ENCODE measurements around the gene FOXD2.

The FOXD2 gene

DNA sequence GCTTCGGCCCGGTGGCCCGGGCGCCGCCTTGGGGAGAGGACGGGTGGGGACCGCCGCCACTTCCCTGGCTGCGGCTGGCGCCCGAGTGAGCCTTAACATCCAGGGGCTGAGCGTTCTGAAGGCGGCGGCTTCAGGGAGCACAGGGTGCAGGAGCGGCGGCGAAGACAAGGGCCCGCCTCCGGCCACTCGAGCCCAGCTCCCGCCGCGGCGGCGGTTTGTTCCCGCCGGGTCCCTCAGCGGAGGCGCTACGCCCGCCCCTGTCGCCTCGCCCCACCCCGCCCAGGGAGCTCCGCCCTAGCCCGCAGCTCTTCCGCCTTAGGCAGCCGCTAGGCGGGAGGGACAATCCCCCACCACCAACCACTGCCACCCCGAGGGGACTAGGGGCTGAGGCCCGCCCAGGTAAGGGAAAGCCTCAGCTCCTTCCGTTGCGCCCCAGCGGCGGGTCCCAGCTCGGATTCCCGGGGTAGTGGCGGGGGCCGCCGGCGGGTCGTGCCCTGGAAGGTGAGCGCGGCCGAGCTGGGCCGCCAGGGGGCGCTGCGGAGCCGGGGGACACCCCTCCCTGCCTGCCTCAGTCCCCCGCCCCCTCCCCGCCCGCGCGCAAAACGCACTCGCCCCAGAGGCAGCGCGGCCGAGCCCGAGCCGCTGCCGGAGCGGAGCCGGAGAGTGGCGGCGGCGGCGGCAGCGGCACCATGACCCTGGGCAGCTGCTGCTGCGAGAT, at the start of gene FOXD2:
TSS of gene FOXD2 (plus strand) at position 598 of the 718 bp plus-strand sequence. CDS start at position 690, 92 bp downstream.
- DNase-seq = peak; percentile 93

- peak; percentile 62 for DNase-seq
Observed at GRCh38 chr1:47388891-47389238, 49.0 kb upstream of the FOXD2 start.

DNA sequence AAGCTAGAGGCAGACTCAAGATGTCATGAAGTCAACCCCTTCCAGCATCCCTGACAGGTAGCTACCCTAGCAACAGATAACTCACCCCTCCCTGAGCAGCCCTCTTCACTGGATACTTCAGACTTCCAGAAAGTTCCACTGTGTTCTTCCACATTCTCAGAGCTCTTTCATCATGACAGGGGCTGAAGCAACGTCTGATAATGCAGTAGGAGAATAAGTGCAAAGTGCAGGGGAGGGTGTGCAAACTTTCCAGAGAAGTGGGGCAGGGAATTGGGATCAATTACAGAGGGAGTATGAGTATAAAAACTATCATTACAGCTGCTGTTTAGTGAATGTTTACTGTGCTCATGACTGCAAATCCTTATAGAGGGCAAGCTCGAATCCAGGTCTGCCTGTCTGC, 48.1 kb upstream of the FOXD2 start:
- DNase-seq = no peak

DNA sequence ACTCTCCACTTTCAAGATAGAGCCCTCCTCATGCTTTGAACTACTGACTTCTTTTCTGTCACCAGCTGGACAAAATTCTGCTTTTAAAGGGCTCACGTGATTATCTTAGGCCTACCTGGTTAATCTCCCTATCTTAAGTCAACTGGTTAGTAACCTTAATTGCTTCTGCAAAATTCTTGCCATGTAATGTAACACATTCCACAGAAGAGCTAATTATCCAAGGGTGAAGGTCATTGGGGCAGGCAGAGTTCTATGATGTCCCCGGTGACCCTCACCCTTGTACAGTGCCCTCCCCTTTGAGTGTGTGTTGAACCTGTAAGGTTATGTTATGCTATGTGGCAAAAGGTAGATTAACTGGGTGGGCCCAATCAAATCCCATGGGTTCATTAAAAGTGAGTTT, 47.0 kb upstream of the FOXD2 start:
- no peak for DNase-seq

GRCh38 chr1:47393141-47393540, 44.7 kb upstream of the FOXD2 start:
- no peak for DNase-seq

- no peak for DNase-seq
Observed at GRCh38 chr1:47395433-47395832, 42.4 kb upstream of the FOXD2 start.

GRCh38 chr1:47396671-47397196, 41.1 kb upstream of the FOXD2 start:
- no peak for DNase-seq

DNA sequence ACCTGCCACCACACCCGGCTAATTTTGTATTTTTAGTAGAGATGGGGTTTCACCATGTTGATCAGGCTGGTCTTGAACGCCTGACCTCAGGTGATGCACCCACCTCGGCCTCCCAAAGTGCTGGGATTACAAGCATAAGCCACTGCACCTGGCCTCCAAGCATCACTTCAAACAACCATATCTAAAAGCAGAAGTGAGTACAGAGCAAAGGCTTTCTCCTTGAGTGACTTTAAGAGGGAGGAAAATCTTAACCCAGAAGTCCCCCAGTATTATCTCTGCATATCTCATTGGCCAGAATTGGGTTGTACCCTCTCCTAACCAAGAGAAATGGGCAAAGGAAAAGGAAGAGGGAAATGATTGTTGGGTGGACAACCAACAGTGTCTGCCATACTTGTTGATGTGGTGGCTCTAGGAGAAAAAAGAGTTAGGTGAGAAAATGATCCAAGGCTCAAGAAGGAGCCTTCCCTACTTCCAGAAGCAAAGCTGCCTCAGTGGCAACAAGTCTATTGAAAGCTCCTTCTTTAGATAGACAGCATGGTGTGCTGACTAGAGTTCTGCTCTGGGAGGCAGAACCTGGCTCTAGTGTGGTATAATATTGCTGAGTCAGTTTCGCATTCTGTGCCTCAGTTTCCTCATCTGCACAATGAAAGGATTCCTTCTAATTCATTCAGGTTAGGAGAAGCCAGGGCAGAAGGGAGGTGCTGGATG, 38.6 kb upstream of the FOXD2 start:
- DNase-seq = no peak

DNA sequence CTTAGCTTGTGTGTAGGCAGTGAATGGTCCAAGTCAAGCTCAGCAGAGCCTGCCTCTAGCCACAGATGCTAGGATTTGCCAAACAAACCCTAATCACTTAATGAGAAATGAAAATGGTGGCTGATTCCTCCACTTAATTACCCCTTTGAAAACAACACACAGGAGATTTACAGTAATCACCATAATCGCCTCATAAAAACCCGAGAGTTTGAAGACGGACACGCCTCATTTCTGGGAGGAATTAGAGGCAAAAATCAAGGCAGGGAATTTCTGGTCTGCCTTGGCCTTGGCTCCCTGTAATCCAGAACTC, 38.0 kb upstream of the FOXD2 start:
- DNase-seq = no peak

GRCh38 chr1:47401761-47402160, 36.1 kb upstream of the FOXD2 start:
- no peak for DNase-seq

- DNase-seq = no peak
Observed at GRCh38 chr1:47402591-47402990, 35.3 kb upstream of the FOXD2 start.

- no peak for DNase-seq
Observed at GRCh38 chr1:47403321-47403910, 34.4 kb upstream of the FOXD2 start.

GRCh38 chr1:47405697-47406096, 32.1 kb upstream of the FOXD2 start:
- DNase-seq = no peak

DNA sequence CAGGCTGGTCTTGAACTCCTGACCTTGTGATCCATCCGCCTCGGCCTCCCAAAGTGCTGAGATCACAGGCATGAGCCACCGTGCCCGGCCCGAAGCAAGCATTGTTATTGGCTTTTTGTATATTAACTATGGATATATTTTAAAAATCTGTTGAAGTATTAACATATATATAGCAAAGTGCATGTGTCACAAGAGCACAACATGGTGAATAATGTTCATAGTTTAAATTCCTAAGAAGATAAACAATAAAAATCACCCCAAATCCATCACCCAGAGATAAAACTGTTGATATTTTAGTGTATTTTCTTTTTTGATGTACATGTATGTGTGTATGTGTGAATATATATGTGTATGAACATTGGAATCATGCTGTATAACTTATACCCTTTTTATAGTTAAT, 30.9 kb upstream of the FOXD2 start:
- no peak for DNase-seq

GRCh38 chr1:47407481-47407880, 30.4 kb upstream of the FOXD2 start:
- DNase-seq = no peak

DNA sequence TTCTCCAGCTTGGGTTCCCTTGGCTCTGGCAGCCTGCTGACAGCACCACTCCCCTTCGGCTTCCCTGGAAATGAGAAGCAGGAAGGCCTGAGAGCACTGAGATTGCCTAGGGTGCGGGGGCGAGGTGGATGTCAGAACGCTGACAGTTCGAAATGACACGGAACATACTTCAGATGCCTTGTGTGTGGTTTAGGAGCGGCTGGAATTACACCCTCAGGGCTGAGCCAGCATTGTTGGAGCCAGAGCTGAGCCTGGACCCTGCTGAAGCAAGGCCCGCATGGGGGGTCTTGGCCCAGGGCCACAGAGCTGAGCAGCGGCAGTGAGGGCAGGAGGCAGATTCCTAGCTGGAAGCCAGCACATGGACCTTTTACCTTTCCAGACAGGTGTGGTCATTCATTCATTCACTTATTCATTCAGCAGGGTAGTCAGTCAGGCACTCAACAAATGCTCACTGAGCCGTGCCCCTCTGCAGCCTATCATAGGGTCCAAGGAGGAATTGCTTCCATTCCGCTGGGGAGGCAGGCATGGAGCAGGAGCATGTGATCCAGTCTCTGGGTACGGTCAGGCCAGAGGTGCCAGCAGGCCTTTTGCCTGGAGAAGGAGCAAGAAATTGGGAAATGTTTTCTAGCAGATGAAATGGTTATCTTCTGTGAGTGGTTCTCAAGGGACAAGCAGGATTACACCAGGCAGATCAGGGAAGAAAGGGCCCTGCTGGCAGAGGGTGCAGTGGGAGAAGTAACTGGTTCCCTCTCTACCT, 28.4 kb upstream of the FOXD2 start:
- DNase-seq = no peak

- no peak for DNase-seq
Observed at GRCh38 chr1:47410068-47410455, 27.8 kb upstream of the FOXD2 start.

DNA sequence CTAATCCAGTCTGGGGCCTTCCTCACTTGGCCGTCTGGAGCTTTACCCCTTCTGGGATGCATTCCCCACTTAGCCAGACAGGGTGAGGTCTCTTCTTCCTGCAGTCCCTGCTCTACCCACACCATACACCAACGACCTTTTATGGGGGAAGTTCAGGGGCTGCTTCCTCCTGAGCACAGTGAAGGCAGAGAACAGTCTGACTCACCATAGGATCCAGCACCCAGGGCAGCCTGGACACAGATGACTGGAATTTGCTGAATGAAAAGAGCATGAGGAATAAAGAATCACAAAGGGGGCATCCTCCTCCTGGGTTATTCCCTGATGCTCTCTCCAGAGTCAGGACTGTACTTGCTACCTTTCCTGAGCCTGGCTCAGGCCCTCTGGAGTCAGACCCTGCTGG, 26.4 kb upstream of the FOXD2 start:
- DNase-seq = no peak

- DNase-seq = no peak
Observed at GRCh38 chr1:47412437-47412836, 25.4 kb upstream of the FOXD2 start.

- DNase-seq = no peak
Observed at GRCh38 chr1:47415728-47416318, 22.0 kb upstream of the FOXD2 start, which contains the start of gene FOXE3. Gene FOXE3 (plus strand): TSS chr1:47416285. CDS start chr1:47416316, 31 bp downstream.

- DNase-seq = no peak
Observed at GRCh38 chr1:47416319-47417169, 21.3 kb upstream of the FOXD2 start.
